ENCODE results near the gene TALDO1.
A peak's percentile ranks its signal among the peaks of the same experiment; 100 is the strongest.

TALDO1 gene

DNA sequence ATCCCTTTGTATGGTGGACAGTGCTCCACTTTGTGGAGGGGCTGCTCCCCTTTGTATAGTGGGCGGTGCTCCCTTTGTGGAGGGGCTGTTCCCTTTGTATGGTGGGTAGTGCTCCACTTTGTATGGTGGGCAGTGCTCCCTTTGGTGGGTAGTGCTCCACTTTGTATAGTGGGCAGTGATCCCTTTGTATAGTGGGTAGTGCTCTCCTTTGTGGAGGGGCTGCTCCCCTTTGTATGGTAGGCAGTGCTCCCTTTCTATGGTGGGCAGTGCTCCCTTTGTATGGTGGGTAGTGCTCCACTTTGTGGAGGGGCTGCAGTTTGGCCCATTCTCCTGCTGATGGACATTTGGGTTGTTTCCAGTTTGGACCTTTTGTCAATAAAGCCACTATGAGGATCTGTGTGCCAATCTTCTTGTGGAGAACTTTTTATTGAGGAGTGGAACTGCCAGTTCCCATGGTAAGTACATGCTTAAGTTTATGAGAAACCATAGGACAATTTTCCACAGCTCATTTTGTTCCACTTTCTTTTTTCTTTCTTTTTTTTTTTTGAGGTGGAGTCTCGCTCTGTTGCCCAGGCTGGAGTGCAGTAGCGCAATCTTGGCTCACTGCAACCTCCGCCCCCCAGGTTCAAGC is 4.6 kb upstream of the TALDO1 start:
- no peak for DNase-seq (ENCODE audit: low read depth)
- H3K4me3 ChIP-seq (ENCODE audit: low read length) = no peak overlapping the region
- TF ChIP-seq CTCF (conservative IDR thresholded peaks at IDR 0.05; ENCODE audit: low read depth, low read length) = no peak

GRCh38 chr11:745428-745827 is 1.8 kb upstream of the TALDO1 start:
- no peak overlapping the region for H3K4me3 ChIP-seq (ENCODE audit: low read length)
- TF ChIP-seq CTCF (conservative IDR thresholded peaks at IDR 0.05; ENCODE audit: low read depth, low read length) = no peak
- no peak for DNase-seq (ENCODE audit: low read depth)

GRCh38 chr11:746289-747157 is 741 bp upstream of the TALDO1 start:
- no peak for DNase-seq (ENCODE audit: low read depth)
- TF ChIP-seq CTCF (conservative IDR thresholded peaks at IDR 0.05; ENCODE audit: low read depth, low read length) = no peak
- peak overlapping the region; percentile 57 for H3K4me3 ChIP-seq (ENCODE audit: low read length)

- DNase-seq (ENCODE audit: low read depth) = no peak
- H3K4me3 ChIP-seq (ENCODE audit: low read length) = peak overlapping the region; percentile 62
- TF ChIP-seq CTCF (conservative IDR thresholded peaks at IDR 0.05; ENCODE audit: low read depth, low read length) = no peak
These were observed 719 bp downstream of the TALDO1 start for GRCh38 chr11:748007-748359.

DNA sequence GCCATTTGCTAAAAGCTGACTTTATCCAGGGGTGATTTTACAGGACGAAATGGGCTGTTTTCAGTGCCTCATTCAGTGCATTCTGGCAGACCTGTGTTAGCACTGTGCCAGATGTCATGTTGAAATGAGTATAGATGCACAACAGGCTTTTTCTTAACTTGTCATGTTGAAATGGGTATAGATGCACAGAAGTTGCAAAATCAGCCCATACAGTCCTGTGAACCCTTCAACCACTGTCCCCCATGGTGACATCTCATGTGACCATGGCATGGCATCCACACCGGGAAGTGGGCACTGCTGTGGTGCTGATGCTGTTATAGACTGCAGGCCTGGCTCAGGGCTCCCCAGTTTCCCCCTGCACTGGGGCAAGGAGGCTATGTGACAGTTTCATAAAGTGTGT is 2.5 kb downstream of the TALDO1 start:
- TF ChIP-seq CTCF (conservative IDR thresholded peaks at IDR 0.05; ENCODE audit: low read depth, low read length) = no peak
- no peak for DNase-seq (ENCODE audit: low read depth)
- H3K4me3 ChIP-seq (ENCODE audit: low read length) = no peak overlapping the region

GRCh38 chr11:760236-760635 is 13.0 kb downstream of the TALDO1 start:
- H3K4me3 ChIP-seq (ENCODE audit: low read length) = no peak overlapping the region
- no peak for DNase-seq (ENCODE audit: low read depth)
- TF ChIP-seq CTCF (conservative IDR thresholded peaks at IDR 0.05; ENCODE audit: low read depth, low read length) = no peak
